GM18505 (cell line): ENCODE results near the gene NPAS3.

Experiments used
- ATAC-seq: cut with Tn5 transposase; IDR thresholded peaks from one replicate; pipeline ENCODE4 v1.9.1; 2021; ENCODE audit not compliant: unreplicated experiment
- POLR2A ChIP-seq: IDR thresholded peaks from 4 replicates; pipeline ENCODE4 v1.6.1; 2011; ENCODE audit warnings: borderline replicate concordance; ENCODE audit not compliant: insufficient read depth, insufficient read length; ENCODE audit errors: extremely low read depth

Gene NPAS3

DNA sequence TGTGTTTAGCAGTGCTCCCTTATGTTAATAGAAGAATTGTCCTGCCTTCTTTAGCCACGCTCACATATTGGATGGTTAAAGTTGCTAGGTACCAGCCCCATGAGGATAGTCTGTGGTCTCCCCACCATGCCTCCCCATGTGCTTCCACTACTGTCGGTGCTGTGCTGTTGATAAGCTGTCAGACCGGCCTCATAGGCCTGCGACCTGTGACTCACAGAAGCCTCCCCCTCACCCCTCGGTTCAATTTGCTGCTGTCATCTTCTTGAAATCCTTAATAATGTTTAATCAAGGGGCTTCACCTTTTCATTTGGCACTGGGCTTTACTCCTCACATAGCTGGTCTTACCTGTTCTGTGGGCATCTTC is 227.2 kb downstream of the NPAS3 start:
- no peak for TF ChIP-seq POLR2A
- no peak for ATAC-seq

DNA sequence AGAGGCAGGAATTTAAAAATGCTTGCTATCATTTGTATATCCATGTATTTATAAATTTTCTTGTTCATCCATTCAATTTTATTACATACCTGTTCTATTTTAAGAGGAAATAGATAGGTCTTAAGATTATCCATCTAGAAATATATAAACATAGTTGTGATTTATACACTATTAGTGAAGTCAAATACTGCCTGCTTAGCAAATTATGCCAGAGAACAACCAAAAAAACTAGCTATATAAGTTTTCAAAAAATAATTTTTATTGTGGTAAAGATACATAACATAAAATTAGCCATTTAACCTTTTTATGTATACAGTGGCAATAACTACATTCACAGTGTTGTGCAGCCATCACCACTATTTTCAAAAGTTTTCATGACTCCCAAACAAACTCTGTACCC is 237.3 kb downstream of the NPAS3 start:
- ATAC-seq = no peak
- no peak for TF ChIP-seq POLR2A

DNA sequence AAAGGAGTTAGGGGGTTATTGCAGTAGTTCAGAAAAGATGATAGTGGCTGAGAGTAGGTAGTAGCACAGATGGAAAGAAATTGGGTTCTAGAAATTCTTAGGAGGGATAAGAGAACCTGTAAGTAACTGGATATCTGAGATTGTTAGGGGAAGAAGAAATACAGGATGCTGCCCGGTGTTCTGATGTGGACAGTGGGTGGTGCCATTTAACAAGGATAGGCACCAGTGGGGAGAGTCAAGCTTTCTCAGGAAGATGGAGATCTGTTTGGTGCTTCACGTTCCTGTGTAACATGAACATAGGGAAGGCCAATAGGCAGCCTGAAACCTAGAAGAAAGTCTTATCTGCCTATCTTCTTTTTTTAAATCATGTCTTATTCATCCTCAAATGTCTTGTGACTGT is 245.9 kb downstream of the NPAS3 start:
- no peak for TF ChIP-seq POLR2A
- no peak for ATAC-seq

DNA sequence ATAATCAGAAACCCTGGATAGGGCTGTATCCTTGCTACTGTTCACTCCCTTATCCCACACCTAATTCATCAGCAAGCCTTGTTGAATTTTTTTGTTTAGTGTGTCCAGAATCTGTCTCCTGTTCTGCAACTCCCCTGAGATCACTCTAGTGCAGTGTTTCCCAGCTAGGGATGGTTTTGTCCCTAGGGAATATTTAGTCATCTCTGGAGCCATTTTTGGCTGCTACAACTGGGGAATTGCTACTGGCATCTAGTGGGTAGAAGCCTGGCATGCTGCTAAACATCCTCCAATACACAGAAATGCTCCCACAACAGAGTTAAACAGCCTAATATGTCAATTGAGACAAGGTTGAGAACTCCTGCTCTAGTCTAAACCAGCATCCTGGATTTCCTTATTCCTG is 248.0 kb downstream of the NPAS3 start:
- no peak for ATAC-seq
- TF ChIP-seq POLR2A = no peak

DNA sequence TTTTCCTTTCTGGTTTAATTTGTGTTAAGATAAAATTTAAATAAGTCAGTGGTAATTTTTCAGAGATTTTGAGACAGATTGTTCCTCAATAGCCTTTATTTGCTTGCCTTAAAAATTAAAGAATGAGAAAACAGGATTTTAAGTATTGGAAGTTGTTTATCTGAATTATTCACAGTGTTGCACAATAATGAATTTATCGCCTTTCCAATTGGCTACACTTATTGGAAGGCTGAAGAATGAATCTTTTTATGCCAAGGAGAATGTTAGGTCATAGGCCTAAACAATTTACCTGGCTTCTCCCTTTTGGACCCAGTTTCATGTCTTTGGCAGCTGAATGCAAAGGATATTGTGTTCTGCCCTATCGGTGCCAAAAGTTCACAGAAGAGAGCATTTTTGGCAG is 250.2 kb downstream of the NPAS3 start:
- no peak for ATAC-seq
- no peak for TF ChIP-seq POLR2A

DNA sequence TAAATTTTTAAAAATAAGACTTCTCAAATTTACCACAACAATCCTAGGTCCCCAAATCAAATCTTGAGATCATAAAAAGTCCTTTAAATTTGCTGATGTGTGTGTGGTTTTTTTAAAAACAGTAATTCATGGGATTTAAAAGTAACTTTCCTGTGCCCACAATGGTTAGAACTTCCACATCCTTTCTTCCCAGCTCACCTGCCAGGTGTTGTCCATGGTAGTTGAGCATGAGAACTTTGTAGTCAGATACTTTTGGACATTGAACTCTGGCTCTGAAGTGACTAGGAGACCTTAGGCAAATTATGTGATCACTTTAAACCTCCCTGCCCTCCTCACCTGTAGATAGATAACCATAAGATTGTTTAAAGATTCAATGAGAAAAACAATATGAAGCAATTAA is 253.2 kb downstream of the NPAS3 start:
- TF ChIP-seq POLR2A = no peak
- no peak for ATAC-seq

DNA sequence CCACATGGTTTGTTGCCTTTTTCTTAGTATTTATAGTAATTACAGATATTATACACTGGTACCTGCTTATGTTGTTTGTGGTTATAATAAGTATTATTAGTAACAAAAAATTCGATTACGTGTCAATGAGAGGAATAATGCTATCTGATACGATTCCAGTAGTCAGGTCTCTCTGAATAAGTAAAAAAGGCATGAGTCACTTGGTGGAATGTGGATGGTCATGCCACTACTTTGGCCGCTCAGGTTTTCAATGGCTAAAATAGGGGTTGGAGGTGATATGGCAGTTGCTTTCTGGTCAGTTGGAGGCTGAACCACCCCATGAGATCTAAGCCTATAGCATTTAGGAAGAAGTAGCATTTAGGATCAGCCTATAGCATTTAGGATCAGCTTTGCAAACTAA is 255.9 kb downstream of the NPAS3 start:
- TF ChIP-seq POLR2A = no peak
- ATAC-seq = no peak

DNA sequence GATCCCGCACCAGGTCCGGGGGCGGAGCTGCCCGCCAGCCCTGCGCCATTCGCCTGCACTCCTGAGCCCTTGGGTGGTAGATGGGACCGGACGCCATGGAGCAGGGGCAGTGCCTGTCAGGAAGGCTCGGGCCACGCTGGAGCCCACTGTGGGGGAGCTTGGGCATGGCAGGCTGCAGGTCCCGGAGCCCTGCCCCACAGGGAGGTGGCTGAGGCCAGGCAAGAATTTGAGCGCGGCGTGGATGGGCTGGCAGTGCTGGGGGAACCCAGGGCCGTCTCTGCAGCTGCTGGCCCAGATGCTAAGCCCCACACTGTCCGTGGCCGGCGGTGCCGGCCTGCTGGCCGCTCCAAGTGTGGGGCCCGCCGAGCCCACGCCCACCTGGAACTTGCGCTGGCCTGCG is 260.0 kb downstream of the NPAS3 start:
- no peak for TF ChIP-seq POLR2A
- no peak for ATAC-seq

DNA sequence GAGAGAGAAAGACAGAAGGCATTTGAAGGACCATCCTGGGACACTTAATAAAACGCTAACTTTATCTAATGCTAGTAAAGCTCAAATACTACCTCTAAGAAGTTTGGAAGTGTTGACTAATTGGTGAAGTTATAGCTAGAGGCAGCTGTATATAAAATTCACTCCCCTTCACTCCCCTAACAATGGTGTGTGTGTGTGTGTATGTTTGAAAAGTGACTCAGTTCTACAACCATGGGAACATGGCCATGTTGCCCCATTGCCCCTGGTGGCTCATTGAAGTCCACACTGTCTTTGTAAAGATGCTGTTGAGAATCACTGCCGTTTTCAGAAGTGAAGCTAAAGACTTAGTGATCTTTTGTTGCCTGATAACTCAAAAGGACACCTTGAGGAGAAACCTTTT is 262.4 kb downstream of the NPAS3 start:
- no peak for ATAC-seq
- no peak for TF ChIP-seq POLR2A

DNA sequence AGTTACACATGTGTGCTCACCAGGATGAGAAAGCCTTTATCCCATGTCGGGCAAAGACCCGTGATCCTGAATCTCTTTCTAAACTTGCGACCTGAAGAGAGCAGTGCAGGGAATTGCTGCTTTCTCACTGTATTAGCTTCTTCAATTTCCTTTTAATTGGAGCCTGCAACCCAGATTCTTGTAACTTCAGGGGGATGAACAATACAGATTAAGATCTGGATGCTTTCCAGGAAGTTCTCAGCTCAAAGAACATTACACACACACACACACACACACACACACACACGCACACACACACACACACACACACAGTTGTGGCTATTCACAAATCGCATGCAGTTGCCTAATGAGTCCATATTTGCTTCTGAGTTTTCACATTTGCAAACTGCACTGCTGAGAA is 268.3 kb downstream of the NPAS3 start:
- ATAC-seq = no peak
- no peak for TF ChIP-seq POLR2A

DNA sequence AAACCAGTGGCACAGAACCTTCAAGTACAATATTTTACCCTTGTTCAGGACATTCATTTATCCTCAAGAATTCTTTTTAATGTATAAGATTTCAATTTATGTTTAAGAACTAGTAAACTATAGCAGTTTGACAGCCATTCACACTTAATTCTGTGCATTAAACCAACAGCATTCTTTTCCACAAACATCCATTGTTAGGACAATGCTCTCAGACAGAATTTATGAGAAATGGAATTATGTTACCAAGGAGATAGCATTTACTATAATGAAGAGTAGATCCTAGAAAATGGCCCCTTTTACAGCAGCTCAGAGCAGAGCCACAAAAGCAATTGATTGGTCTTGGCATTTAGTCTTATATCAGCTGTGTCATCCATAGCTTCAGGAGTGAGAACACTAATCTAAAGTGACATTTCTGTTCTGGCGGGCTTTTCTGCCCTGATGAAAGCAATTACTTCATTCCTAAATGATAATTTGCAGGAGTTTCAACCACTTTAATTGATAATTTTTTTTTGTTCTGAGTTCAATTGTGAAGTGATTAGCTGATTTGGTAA is 268.9 kb downstream of the NPAS3 start:
- TF ChIP-seq POLR2A = no peak
- ATAC-seq = no peak

DNA sequence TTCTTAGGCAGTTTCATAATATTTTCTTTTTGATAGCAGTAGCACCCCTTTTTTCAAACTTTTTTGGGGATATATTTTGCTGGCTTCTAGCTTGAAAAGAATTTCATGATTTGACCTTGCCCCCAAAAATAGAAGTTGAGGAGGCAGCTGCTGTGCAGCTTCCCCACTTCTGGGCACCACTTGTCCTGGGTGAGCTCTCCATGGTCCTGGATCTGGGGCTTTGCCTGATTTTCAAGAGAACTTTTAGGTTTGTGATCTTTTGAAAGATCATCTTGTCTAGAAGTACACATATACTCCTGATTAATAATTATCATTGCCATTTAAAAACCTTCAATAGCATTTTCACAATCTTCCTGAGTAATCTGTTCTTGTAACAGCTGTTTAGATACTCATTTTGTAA is 271.6 kb downstream of the NPAS3 start:
- no peak for ATAC-seq
- TF ChIP-seq POLR2A = no peak

DNA sequence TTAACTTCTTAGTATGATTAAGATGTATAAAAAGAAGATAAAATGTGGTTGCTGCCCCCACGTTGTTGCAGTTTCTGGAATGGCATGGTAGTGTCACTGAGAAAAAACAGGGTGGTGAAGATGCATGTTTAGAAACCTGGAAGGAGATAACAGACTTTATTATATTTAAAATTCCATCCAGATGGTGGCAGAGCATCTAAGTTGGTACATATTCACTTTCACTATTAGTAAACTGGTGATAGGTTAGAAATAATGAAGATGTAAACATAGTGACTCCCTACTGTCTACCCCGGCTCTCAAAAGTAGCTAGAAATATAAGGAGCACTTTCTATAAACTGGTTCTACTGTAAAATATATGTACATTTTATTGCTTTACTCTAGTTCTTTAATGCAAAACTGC is 279.3 kb downstream of the NPAS3 start:
- no peak for ATAC-seq
- TF ChIP-seq POLR2A = no peak

DNA sequence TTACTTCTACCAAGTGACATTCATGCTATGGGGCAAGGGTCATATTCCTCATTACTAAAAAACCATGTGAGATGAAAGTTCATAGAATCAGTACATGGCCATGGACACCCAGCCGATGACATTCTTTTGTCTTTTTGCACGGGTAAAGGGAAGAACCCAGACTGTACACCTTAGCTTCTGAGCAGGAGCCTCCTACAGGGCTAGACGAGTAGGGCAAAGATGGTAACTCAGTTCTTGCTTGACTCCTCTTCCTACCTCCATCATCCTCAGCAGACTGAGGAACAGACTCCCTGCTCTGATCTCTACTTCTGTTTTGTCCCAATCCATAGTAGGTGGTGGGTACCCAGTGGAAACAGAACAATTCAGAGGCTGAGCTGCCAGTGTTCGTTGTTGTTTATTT is 281.3 kb downstream of the NPAS3 start:
- ATAC-seq = no peak
- no peak for TF ChIP-seq POLR2A

DNA sequence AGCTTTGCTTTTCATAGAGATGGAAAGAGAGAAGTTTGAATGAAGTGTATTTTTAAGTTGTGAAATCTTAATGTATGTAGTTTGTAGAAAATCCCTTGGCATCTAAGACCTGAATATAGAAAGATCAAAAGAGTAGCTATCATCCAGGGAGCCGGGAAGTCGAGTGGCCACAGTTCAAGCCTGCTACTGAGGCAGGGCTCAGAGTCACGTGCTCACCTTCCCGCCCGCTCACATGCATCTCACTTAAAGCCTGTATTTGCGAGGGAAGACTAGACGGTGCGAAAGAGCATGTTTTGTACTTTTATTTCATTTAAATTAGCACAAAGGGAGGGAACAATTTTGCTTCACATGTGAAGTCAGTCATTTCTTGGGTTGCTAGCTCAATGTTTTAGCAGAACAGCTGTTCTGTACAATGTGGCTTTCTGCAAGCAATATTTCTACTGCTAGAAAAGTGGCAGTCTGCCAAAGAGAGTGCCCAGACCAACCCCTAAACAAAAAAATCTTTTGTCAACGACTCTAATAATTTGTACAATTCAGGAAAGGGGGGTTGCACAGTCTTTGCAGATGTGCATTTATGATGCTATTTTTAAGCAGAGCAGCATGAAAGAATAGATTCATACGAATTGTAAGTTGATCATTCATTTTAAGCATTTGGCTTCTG is 290.7 kb downstream of the NPAS3 start:
- ATAC-seq = no peak
- TF ChIP-seq POLR2A = no peak
